Stimulated activated CD8-positive, alpha-beta memory T cell treated with anti-CD3 and anti-CD28 coated beads, Interleukin-7, amount 100 ng/mL, for 48 hours (primary cell): ENCODE data around the gene SOS1.
"Not testable (repeated sequence)": the region's sequence is repeated elsewhere in the genome, so short reads cannot be mapped to it uniquely, and the experiment has no call there.

Source experiments
- DNase-seq, 2 donors: peaks; one replicate each; pipeline ENCODE4 v3.0.0-alpha.2; 2020; ENCODE audit warnings: low read depth in 1 of 2; ENCODE audit errors: extremely low read depth in 1 of 2

SOS1 gene

GRCh38 chr2:39120771-39121522, at the start of gene SOS1:
Gene SOS1 (minus strand): TSS chr2:39121051. CDS start chr2:39120422, 629 bp downstream.
- peak; percentile 88 for DNase-seq

- no peak for DNase-seq
These were observed 43.2 kb upstream of the SOS1 start for GRCh38 chr2:39164089-39164488.

- no peak for DNase-seq
These were observed 40.1 kb upstream of the SOS1 start for GRCh38 chr2:39160982-39161381.

GRCh38 chr2:39159283-39159682, 38.4 kb upstream of the SOS1 start:
- DNase-seq, result no peak

GRCh38 chr2:39158351-39158750, 37.5 kb upstream of the SOS1 start:
- DNase-seq, result no peak

- DNase-seq, result no peak
These were observed 36.0 kb upstream of the SOS1 start for GRCh38 chr2:39156846-39157245.

- no peak for DNase-seq
These were observed 35.3 kb upstream of the SOS1 start for GRCh38 chr2:39156107-39156506.

- DNase-seq, result not testable (repeated sequence)
These were observed 34.7 kb upstream of the SOS1 start for GRCh38 chr2:39155573-39155972.

GRCh38 chr2:39154944-39155343, 34.1 kb upstream of the SOS1 start:
- DNase-seq, result no peak

GRCh38 chr2:39153312-39153711, 32.5 kb upstream of the SOS1 start:
- no peak for DNase-seq

- DNase-seq, result no peak
These were observed 31.7 kb upstream of the SOS1 start for GRCh38 chr2:39152504-39152903.

- DNase-seq, result no peak
These were observed 30.1 kb upstream of the SOS1 start for GRCh38 chr2:39150890-39151497.

- DNase-seq, result no peak
These were observed 29.3 kb upstream of the SOS1 start for GRCh38 chr2:39150102-39150562.

GRCh38 chr2:39146630-39147029, 25.8 kb upstream of the SOS1 start:
- no peak for DNase-seq

GRCh38 chr2:39145906-39146421, 25.1 kb upstream of the SOS1 start:
- no peak for DNase-seq

- no peak for DNase-seq
These were observed 23.6 kb upstream of the SOS1 start for GRCh38 chr2:39144416-39144815.

GRCh38 chr2:39142904-39143605, 22.2 kb upstream of the SOS1 start:
- no peak for DNase-seq

- DNase-seq, result no peak
These were observed 20.8 kb upstream of the SOS1 start for GRCh38 chr2:39141334-39142271.

GRCh38 chr2:39140948-39141333, 20.1 kb upstream of the SOS1 start:
- not testable (repeated sequence) for DNase-seq

- no peak for DNase-seq
These were observed 19.5 kb upstream of the SOS1 start for GRCh38 chr2:39140322-39140847.
